Stimulated activated effector memory CD8-positive, alpha-beta T cell treated with anti-CD3 and anti-CD28 coated beads, Interleukin-12 subunit alpha, Interleukin-12 subunit beta, amount 100 ng/mL, for 72 hours (primary cell): Measurements from ENCODE around the gene ERMARD.

ENCODE experiments used
- ATAC-seq: fragments of 150-1000 bp; cut with Tn5 transposase; 2 replicates; pipeline ENCODE4 v1.10.0; 2021
- DNase-seq, 2 donors: peaks; one replicate each; pipeline ENCODE4 v3.0.0; 2021 to 2022; ENCODE audit warnings: low spot score in 2 of 2
- H3K27ac Mint-ChIP-seq: one replicate; pipeline ENCODE4 v1.8.0; 2022; ENCODE audit warnings: mild to moderate bottlenecking, mixed read lengths
- H3K36me3 Mint-ChIP-seq: one replicate; pipeline ENCODE4 v1.8.0; 2022; ENCODE audit warnings: mild to moderate bottlenecking, mixed read lengths
- H3K4me1 Mint-ChIP-seq: one replicate; pipeline ENCODE4 v1.8.0; 2022; ENCODE audit warnings: mixed read lengths
- H3K4me3 Mint-ChIP-seq: one replicate; pipeline ENCODE4 v1.8.0; 2022; ENCODE audit warnings: mild to moderate bottlenecking, mixed read lengths
- H3K9me3 Mint-ChIP-seq: one replicate; pipeline ENCODE4 v1.8.0; 2022; ENCODE audit warnings: mixed read lengths

ERMARD gene

DNA sequence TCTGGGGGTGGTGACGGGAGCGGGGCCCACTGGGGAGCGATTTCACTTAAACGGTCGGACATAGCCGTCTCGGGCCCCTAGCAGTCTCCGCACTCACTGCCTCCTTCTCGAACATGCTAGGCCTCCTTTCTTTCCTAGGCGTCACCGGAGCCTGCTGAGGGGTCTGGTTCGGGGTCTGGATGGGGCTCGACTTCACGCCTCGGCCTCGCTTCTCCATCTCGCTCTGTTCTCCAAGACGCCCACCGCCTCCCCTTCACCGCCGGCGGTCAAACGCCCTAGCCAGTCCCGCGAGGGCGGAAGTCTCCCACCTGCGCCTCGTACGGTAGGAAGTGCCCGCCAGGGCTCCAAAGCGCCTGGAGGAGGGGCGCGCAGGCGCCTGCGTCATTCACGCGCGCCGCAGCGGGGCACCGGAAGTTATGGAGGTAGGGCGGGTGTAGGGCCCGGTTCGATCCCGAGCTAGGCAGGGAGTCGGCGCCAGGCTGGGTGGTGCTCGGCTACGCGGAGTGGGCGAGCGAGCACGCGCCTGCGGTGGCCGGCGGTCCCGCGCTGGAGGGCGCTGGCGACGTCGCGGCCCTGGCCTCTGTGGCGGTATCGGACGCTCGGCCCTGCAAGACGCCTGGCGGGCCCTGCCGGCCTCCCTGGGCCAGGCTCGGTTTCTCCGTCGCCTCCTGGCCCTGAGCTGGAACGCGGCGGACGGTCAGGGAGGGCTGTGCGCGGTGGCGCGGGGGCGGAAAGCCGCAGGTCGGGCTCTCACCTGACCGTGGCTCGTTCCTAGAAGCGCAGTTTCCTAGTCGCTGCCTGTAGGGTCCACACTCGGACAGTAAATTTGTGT, at the start of gene ERMARD, which contains the start of gene DYNLT2:
ERMARD (plus strand) TSS at position 381 of the 832 bp plus-strand sequence; CDS start at position 417, 36 bp downstream.
DYNLT2 (minus strand) TSS at position 331 of the 832 bp plus-strand sequence; CDS start at position 217, 114 bp downstream.
- Mint-ChIP-seq H3K36me3 (peaks cover 25% of the 10 kb centered on the region), H3K9me3 (no peaks in the 10 kb centered on the region), H3K27ac (peak within 1 kb of the TSS; percentile 99), H3K4me3 (peak within 1 kb of the TSS; percentile 93), H3K4me1 (peaks cover 23% of the 10 kb centered on the region)
- peak; percentile 98 for ATAC-seq
- peak; percentile 91 to 98 for DNase-seq

DNA sequence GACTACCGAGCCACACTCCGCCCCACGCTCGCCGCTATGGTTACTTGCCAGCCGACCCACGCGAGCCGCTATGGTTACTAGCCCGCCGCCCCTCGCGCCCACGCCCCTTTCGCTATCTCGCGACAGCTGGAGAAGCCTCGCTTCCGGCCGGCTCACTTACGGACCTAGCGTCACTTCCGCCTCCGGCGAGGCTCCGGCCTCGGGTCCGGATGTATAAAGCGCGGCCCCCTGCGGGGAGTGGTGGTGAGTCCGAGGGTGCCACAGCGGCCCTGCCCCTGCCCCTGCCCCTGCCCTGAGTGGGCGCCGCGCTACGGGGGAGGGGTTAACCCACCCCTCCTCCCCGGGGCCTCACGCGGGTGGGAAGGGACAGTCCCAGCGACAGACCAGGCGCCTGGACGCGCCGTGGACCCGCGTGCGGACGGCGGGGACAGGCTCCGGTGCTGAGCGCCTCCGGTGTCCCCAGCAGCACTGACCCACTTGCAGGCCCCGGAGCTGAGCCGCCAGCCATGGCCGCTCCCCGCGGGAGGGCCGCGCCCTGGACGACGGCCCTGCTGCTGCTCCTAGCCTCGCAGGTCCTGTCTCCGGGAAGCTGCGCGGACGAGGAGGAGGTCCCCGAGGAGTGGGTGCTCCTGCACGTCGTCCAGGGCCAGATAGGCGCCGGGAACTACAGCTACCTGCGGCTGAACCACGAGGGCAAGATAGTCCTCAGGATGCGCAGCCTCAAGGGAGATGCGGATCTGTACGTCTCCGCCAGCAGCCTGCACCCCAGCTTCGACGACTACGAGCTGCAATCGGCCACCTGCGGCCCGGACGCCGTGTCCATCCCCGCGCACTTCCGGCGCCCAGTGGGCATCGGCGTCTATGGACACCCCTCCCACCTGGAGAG, 49.2 kb upstream of the ERMARD start, which contains the start of the genes C6orf120 and WDR27:
C6orf120 (plus strand) TSS at position 173 of the 886 bp plus-strand sequence; CDS start at position 507, 334 bp downstream.
WDR27 (minus strand) TSS at position 76 of the 886 bp plus-strand sequence. CDS start 13,024 bp downstream, outside the sequence.
- peak within 1 kb of the TSS; percentile 84 for H3K4me3 Mint-ChIP-seq
- peaks cover 25% of the 10 kb centered on the region for H3K4me1 Mint-ChIP-seq
- ATAC-seq (peak; percentile 95), DNase-seq (peak; percentile 97 to 98)
- H3K36me3 Mint-ChIP-seq: peaks cover 53% of the 10 kb centered on the region
- H3K9me3 Mint-ChIP-seq: no peaks in the 10 kb centered on the region
- peak within 1 kb of the TSS; percentile 91 for H3K27ac Mint-ChIP-seq

DNA sequence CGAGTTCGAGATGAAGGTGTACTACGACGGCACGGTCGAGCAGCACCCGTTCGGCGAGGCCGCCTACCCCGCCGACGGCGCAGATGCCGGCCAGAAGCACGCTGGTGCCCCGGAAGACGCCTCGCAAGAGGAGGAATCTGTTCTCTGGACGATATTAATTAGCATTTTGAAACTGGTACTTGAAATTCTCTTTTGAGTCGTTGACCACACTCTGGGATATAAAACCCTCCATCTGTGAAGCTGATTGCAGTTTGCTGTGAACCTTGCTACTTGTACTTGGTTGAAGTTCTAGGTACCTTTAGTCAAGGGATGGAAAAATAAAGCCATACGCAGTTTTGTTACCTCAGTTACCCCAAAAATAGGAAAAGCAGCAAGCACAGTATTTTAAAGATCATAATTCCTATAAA, 48.6 kb upstream of the ERMARD start:
- no peak for DNase-seq
- H3K27ac Mint-ChIP-seq: peak overlapping the region; percentile 91
- H3K9me3 Mint-ChIP-seq: no peaks in the 10 kb centered on the region
- peak overlapping the region; percentile 84 for H3K4me3 Mint-ChIP-seq
- ATAC-seq: peak; percentile 3
- peaks cover 20% of the 10 kb centered on the region for H3K4me1 Mint-ChIP-seq
- peaks cover 56% of the 10 kb centered on the region for H3K36me3 Mint-ChIP-seq

GRCh38 chr6:169707772-169708171, 43.6 kb upstream of the ERMARD start:
- ATAC-seq (no peak), DNase-seq (no peak)
- Mint-ChIP-seq H3K27ac (peak overlapping the region; percentile 4), H3K4me1 (peaks cover 6% of the 10 kb centered on the region), H3K9me3 (no peaks in the 10 kb centered on the region), H3K4me3 (no peak overlapping the region), H3K36me3 (peaks cover 98% of the 10 kb centered on the region)

GRCh38 chr6:169709293-169709692, 42.1 kb upstream of the ERMARD start:
- H3K9me3 Mint-ChIP-seq: no peaks in the 10 kb centered on the region
- no peak for DNase-seq
- no peak overlapping the region for H3K4me3 Mint-ChIP-seq
- ATAC-seq: no peak
- peaks cover 98% of the 10 kb centered on the region for H3K36me3 Mint-ChIP-seq
- H3K27ac Mint-ChIP-seq: no peak overlapping the region
- H3K4me1 Mint-ChIP-seq: peaks cover 6% of the 10 kb centered on the region

DNA sequence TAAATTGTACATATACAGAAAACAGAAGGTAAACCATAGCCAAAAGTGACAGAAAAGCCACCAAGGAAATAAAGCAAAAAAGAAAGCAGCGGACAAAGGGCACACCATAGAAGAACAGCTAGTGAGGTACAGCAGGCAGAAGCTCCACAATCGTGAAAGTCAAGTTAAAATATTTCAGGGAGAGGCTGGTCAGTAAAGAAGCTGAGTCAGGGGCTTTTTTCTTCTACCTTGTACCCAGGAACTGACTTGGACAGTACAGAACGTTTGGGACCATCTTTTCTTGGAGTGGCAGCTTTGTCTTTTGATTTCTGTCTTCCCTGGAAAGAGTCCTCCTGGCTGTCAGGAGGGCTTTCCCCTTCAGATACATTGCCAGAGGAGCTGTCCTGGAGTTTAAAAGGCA, 41.4 kb upstream of the ERMARD start:
- H3K4me3 Mint-ChIP-seq: no peak overlapping the region
- peaks cover 6% of the 10 kb centered on the region for H3K4me1 Mint-ChIP-seq
- no peaks in the 10 kb centered on the region for H3K9me3 Mint-ChIP-seq
- DNase-seq: no peak
- H3K36me3 Mint-ChIP-seq: peaks cover 98% of the 10 kb centered on the region
- no peak for ATAC-seq
- peak overlapping the region; percentile 70 for H3K27ac Mint-ChIP-seq

GRCh38 chr6:169714178-169714577, 37.2 kb upstream of the ERMARD start:
- DNase-seq (no peak), ATAC-seq (no peak)
- H3K4me3 Mint-ChIP-seq: no peak overlapping the region
- peaks cover 2% of the 10 kb centered on the region for H3K4me1 Mint-ChIP-seq
- peaks cover 100% of the 10 kb centered on the region for H3K36me3 Mint-ChIP-seq
- H3K27ac Mint-ChIP-seq: no peak overlapping the region
- no peaks in the 10 kb centered on the region for H3K9me3 Mint-ChIP-seq

- Mint-ChIP-seq H3K27ac (no peak overlapping the region), H3K36me3 (peaks cover 100% of the 10 kb centered on the region), H3K4me1 (peaks cover 7% of the 10 kb centered on the region), H3K9me3 (no peaks in the 10 kb centered on the region), H3K4me3 (no peak overlapping the region)
- DNase-seq (no peak), ATAC-seq (no peak)
Observed at GRCh38 chr6:169714595-169714994, 36.8 kb upstream of the ERMARD start.

DNA sequence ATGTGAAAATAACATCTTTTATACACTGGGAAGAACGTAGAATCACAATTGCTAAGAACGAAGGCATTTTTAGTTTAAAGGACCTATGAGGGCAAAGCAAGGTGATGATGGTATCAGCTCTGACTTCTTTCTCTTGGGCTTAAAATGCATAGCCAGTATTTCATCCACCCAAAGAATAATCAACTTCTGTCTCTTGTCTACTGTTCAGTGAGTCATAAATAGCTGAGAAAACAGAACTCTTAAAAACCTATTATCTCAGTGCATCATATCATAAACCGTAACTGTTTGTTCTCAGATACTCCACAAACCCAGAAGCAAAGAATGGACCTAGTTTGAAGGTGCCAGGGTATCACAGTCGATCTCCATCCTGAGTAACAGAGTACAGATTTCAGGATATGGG, 32.3 kb upstream of the ERMARD start:
- Mint-ChIP-seq H3K4me3 (no peak overlapping the region), H3K27ac (no peak overlapping the region), H3K4me1 (peaks cover 23% of the 10 kb centered on the region), H3K36me3 (peaks cover 78% of the 10 kb centered on the region), H3K9me3 (no peaks in the 10 kb centered on the region)
- ATAC-seq: no peak
- DNase-seq: no peak

- peaks cover 72% of the 10 kb centered on the region for H3K36me3 Mint-ChIP-seq
- ATAC-seq: no peak
- no peak for DNase-seq
- no peak overlapping the region for H3K4me3 Mint-ChIP-seq
- no peak overlapping the region for H3K27ac Mint-ChIP-seq
- H3K9me3 Mint-ChIP-seq: no peaks in the 10 kb centered on the region
- H3K4me1 Mint-ChIP-seq: peaks cover 23% of the 10 kb centered on the region
Observed at GRCh38 chr6:169720207-169720855, 31.1 kb upstream of the ERMARD start.

DNA sequence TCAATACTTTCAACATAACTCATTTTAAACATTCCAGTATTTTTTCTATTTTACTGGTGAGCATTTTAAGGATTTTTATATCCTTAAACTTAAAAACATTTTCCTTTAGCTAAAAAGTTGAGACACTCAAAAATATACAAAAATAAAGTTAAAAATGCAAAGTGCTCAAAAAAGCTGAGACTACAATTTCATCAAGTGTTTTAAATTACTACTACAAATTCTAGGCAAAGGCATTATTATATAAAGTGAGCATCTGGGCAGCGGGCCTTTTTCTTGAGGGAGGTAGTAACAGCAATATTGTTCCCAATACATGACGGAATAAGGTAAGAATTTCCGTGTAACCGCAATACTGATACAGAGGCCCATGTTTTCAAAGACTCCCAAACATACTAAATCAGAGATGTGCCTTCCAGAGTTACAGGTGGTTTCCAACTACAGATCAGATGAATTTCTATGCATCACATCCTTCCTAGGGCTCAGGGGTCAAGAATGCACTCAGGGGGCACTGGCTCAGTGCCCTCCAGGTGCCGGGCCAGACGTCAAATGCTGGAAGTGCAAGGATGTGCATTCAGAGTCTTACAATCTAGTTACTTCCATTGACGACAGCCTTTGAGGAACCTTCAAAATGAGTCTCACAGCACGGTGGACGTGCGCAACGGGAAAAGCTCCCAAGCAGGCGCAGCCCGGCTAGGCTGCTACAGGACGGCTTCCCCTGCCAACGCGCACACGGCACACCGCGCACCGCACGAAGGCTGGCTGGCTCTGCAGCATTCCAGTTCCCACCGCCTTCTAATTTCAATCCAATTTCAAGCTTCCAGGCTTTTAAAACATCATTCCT, 28.8 kb upstream of the ERMARD start:
- H3K4me1 Mint-ChIP-seq: peaks cover 35% of the 10 kb centered on the region
- peak; percentile 49 for ATAC-seq
- peaks cover 52% of the 10 kb centered on the region for H3K36me3 Mint-ChIP-seq
- no peaks in the 10 kb centered on the region for H3K9me3 Mint-ChIP-seq
- DNase-seq: peak in 1 of 2 donors; percentile 64
- peak overlapping the region; percentile 81 for H3K4me3 Mint-ChIP-seq
- H3K27ac Mint-ChIP-seq: peak overlapping the region; percentile 85

- ATAC-seq (peak; percentile 65), DNase-seq (peak; percentile 61 to 88)
- Mint-ChIP-seq H3K9me3 (no peaks in the 10 kb centered on the region), H3K36me3 (peaks cover 45% of the 10 kb centered on the region), H3K4me3 (peak overlapping the region; percentile 81), H3K27ac (peak overlapping the region; percentile 85), H3K4me1 (peaks cover 35% of the 10 kb centered on the region)
Observed at GRCh38 chr6:169723200-169723909, 28.1 kb upstream of the ERMARD start.

DNA sequence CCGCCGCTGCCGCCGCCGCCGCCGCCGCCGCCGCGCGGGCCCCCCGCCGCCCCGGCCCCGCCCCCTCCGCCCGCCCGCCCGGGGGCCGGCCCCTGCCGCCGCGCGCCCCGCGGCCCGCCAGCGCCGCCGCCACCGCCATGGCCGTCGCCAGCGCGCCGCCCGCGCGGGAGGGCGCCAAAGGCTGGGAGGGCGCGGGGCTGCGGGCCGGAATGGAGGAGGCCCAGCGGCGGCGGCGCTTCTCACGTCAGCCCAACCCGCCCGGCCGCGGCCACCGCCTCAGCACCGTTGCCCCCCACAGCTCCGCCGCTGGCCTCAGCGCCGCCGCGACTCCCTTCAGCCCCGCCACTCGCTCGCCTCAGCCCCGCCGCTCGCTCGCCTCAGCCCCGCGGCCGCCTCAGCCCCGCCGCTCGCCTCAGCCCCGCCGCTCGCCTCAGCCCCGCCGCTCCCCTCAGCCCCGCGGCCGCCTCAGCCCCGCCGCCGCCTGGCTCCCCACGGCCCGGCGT, 27.4 kb upstream of the ERMARD start:
- H3K4me3 Mint-ChIP-seq: peak overlapping the region; percentile 57
- peak; percentile 63 for ATAC-seq
- H3K9me3 Mint-ChIP-seq: no peaks in the 10 kb centered on the region
- H3K36me3 Mint-ChIP-seq: peaks cover 38% of the 10 kb centered on the region
- DNase-seq: peak in 1 of 2 donors; percentile 41
- H3K4me1 Mint-ChIP-seq: peaks cover 33% of the 10 kb centered on the region
- H3K27ac Mint-ChIP-seq: no peak overlapping the region
